Activated B cell treated with CpG ODN at 0.5 μM for 24 hours (primary cell): Measurements from ENCODE around the gene SLCO3A1. TPM values are rescaled to one million over a fixed set of nuclear protein-coding genes. Genes with fewer than 3 reads are reported as not detected.

Source experiments
- ATAC-seq: fragments of 200-7000 bp; cut with Tn5 transposase; one replicate; pipeline ENCODE4 v1.10.0; 2021; ENCODE audit warnings: low read depth, mild to moderate bottlenecking, moderate library complexity
- CTCF ChIA-PET: fragments of 350-600 bp; sonication (Branson Sonifier 250); formaldehyde crosslinking; loops from one replicate; lab custom pipeline; 2021; ENCODE audit warnings: antibody characterized with exemption; lab: Charles Lee
- POLR2A ChIA-PET: fragments of 350-600 bp; sonication (Branson Sonifier 250); formaldehyde crosslinking; loops from one replicate; lab custom pipeline; 2021; ENCODE audit warnings: antibody characterized with exemption; lab: Charles Lee
- DNase-seq: peaks from one replicate; pipeline ENCODE4 v3.0.0; 2022
- H3K27ac Mint-ChIP-seq: one replicate; pipeline ENCODE4 v1.8.0; 2020; ENCODE audit warnings: mixed read lengths
- H3K27me3 Mint-ChIP-seq: one replicate; pipeline ENCODE4 v1.8.0; 2021; ENCODE audit warnings: mixed read lengths
- H3K36me3 Mint-ChIP-seq: one replicate; pipeline ENCODE4 v1.8.0; 2021; ENCODE audit warnings: low read depth, mixed read lengths
- H3K4me1 Mint-ChIP-seq: one replicate; pipeline ENCODE4 v1.8.0; 2021; ENCODE audit warnings: mixed read lengths
- H3K4me3 Mint-ChIP-seq: one replicate; pipeline ENCODE4 v1.8.0; 2020; ENCODE audit warnings: mild to moderate bottlenecking, mixed read lengths
- H3K9me3 Mint-ChIP-seq: one replicate; pipeline ENCODE4 v1.8.0; 2020; ENCODE audit warnings: mixed read lengths
- intact Hi-C: fragments of 100-400 bp; cut with micrococcal nuclease; formaldehyde crosslinking; loops from one replicate; pipeline ENCODE4 v1.15.1; 2024
- total RNA-seq: library from RNA; stranded (reverse); gene quantifications from 2 replicates; pipeline ENCODE4 v1.2.3, GENCODE V29; 2022
- TF ChIP-seq, protein P1 (sequence below): fragments of 200-600 bp; IDR thresholded peaks from one replicate; pipeline ENCODE4 v1.8.0; 2022; ENCODE audit warnings: antibody characterized with exemption, mild to moderate bottlenecking

SLCO3A1 gene
- total RNA-seq, 1 donor from 2014 or later = 0.82 TPM

DNA sequence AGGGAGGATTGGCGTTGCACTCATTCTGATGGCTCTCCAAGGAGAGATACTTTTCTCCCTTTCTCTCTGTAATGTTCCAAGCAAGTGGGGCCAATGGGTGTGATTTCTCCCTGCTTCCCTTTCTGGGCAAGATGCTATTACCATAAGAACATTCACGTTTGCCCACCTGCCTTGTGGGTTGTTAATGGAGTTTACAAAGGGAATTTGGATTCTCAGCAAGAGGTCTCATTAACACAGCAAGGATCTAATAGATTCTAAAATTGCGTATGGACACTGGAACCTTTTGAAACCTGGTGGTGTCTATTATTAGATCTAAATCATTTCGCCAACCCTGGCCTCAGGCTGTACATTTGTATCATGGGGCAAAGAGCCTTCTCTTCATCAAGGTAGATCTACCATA lies 74.1 kb downstream of the SLCO3A1 start:
- Mint-ChIP-seq H3K4me3 (no peak overlapping the region), H3K27ac (no peak overlapping the region), H3K9me3 (no peaks in the 10 kb centered on the region), H3K27me3 (no peaks in the 10 kb centered on the region), H3K4me1 (no peaks in the 10 kb centered on the region), H3K36me3 (no peaks in the 10 kb centered on the region)
- ChIA-PET POLR2A (no interaction called here), CTCF (no interaction called here)
- no peak for ATAC-seq
- TF ChIP-seq, protein P1, sequence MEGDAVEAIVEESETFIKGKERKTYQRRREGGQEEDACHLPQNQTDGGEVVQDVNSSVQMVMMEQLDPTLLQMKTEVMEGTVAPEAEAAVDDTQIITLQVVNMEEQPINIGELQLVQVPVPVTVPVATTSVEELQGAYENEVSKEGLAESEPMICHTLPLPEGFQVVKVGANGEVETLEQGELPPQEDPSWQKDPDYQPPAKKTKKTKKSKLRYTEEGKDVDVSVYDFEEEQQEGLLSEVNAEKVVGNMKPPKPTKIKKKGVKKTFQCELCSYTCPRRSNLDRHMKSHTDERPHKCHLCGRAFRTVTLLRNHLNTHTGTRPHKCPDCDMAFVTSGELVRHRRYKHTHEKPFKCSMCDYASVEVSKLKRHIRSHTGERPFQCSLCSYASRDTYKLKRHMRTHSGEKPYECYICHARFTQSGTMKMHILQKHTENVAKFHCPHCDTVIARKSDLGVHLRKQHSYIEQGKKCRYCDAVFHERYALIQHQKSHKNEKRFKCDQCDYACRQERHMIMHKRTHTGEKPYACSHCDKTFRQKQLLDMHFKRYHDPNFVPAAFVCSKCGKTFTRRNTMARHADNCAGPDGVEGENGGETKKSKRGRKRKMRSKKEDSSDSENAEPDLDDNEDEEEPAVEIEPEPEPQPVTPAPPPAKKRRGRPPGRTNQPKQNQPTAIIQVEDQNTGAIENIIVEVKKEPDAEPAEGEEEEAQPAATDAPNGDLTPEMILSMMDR = no peak
- no peak for DNase-seq
- intact Hi-C loops = no loop called here

DNA sequence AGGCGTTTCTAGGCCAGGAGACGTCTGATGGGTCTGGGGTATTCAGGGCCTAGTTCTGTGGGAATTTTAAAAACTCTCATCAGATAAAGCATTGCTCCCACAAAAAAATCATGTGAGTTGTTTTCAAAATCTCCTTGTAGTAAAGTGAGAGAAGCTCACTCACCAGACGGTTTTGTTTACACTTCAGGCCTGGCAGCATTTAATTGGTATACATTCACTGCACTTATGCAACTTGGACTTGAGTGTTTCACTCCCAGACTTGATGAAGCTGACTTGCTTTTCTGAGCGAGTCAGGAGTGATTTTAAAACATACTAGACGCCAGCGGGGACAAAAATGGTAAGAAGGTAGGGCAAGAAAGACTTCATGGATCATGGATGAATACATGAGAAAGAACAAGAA lies 75.2 kb downstream of the SLCO3A1 start:
- no peak overlapping the region for H3K27ac Mint-ChIP-seq
- H3K27me3 Mint-ChIP-seq = no peaks in the 10 kb centered on the region
- no peaks in the 10 kb centered on the region for H3K9me3 Mint-ChIP-seq
- TF ChIP-seq, protein P1 = no peak
- ChIA-PET CTCF (no interaction called here), POLR2A (no interaction called here)
- H3K4me1 Mint-ChIP-seq = no peaks in the 10 kb centered on the region
- DNase-seq = no peak
- H3K36me3 Mint-ChIP-seq = no peaks in the 10 kb centered on the region
- intact Hi-C loops = no loop called here
- H3K4me3 Mint-ChIP-seq = no peak overlapping the region
- ATAC-seq = no peak

DNA sequence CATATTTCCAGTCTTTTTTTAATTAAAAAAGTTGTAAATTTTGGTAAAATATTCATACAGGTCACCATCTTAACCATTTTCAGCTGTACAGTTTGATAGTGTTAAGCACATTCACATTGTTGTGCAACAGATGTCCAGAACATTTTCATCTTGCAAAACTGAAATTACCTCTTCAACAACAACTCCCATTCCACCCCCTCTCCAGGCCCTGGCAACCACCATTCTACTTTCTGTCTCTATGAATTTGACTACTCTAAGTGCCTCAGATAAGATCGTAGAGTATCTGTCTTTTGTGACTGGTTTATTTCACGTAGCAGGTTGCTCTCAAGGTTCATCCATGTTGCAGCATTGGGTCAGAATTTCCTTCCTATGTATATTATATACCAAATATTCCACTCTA lies 76.0 kb downstream of the SLCO3A1 start:
- ChIA-PET POLR2A (no interaction called here), CTCF (no interaction called here)
- intact Hi-C loops = no loop called here
- TF ChIP-seq, protein P1 = no peak
- no peak for ATAC-seq
- Mint-ChIP-seq H3K4me1 (no peaks in the 10 kb centered on the region), H3K36me3 (no peaks in the 10 kb centered on the region), H3K27ac (no peak overlapping the region), H3K27me3 (no peaks in the 10 kb centered on the region), H3K9me3 (peaks cover under 1% of the 10 kb centered on the region), H3K4me3 (no peak overlapping the region)
- DNase-seq = no peak

DNA sequence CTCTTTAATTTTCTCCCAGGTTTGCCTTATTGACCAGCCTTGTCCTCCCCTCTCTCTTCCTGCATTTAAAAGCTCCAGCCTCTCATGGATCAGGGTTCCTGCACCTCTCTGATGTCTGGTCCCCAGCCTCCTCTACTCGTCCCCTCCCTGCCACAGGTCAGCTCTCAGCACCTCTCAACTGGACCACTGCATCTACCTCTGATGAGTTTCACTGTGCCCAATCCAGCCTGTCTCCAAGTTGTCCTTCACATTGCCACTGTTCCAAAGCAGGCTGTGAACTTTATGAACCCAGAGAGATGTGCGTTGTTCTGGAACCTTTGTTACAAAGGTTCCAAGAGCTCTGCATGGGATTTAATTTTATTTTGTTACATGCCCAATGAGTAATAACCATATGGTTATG lies 76.6 kb downstream of the SLCO3A1 start:
- Mint-ChIP-seq H3K4me3 (no peak overlapping the region), H3K27ac (no peak overlapping the region), H3K4me1 (no peaks in the 10 kb centered on the region), H3K27me3 (no peaks in the 10 kb centered on the region), H3K36me3 (no peaks in the 10 kb centered on the region), H3K9me3 (peaks cover 3% of the 10 kb centered on the region)
- ATAC-seq (no peak), DNase-seq (no peak)
- TF ChIP-seq, protein P1 = no peak
- ChIA-PET CTCF (no interaction called here), POLR2A (no interaction called here)
- intact Hi-C loops = no loop called here

DNA sequence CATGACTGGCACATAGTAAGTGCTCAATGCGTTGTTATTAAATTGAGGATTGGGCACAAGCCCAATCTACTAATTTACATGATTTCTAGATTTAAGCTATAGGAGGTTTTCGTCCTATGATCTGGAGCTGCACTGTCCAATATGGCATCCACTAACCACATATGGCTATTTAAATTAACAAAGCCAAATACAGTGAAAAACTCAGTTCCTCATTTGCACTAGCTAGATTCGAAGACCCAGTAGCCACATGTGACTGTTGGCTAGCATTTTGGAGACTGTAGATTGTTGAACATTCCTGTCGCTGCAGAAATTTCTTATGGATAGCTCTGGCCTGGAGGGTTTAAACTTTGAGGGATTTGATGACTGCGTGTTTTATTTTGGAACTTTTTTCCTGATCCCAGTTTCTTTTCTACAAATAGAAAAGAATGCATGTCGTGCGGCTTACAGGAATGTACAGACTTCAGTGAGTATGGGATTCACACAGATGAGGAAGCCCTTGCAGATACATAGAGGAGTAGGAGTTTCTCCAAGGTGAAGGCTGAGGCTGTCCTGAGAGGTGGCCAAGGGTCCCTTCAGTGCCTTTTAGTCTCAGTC lies 82.8 kb downstream of the SLCO3A1 start:
- Mint-ChIP-seq H3K4me3 (no peak overlapping the region), H3K4me1 (no peaks in the 10 kb centered on the region), H3K27ac (no peak overlapping the region), H3K27me3 (no peaks in the 10 kb centered on the region), H3K9me3 (peaks cover 3% of the 10 kb centered on the region), H3K36me3 (no peaks in the 10 kb centered on the region)
- ChIA-PET POLR2A (no interaction called here), CTCF (no interaction called here)
- DNase-seq = no peak
- TF ChIP-seq, protein P1 = no peak
- intact Hi-C loops = no loop called here
- ATAC-seq = no peak
